Sigmoid colon (tissue), 4 donors: ENCODE results near the gene SDK1.

ENCODE experiments used
- POLR2A ChIP-seq, 2 donors: fragments of 450-650 bp; IDR thresholded peaks; one replicate each; pipeline ENCODE4 v1.6.1; 2016; ENCODE audit warnings: antibody characterized with exemption in 2 of 2, mild to moderate bottlenecking in 2 of 2, moderate library complexity in 2 of 2
- POLR2AphosphoS5 ChIP-seq, 4 donors: sonication (generic); formaldehyde crosslinking; IDR thresholded peaks; one replicate each; pipeline ENCODE4 v1.6.1; 2017; ENCODE audit warnings: antibody characterized with exemption in 4 of 4
- TF ChIP-seq, protein P1 (sequence below), 4 experiments: fragments of 450-650 bp in 3 of 4; fragments of 200-600 bp in 1 of 4; IDR thresholded peaks; one replicate each; pipeline ENCODE4 v1.5.1; 2016 to 2019; ENCODE audit warnings: antibody characterized with exemption in 4 of 4, mild to moderate bottlenecking in 3 of 4, moderate library complexity in 2 of 4

DNA sequence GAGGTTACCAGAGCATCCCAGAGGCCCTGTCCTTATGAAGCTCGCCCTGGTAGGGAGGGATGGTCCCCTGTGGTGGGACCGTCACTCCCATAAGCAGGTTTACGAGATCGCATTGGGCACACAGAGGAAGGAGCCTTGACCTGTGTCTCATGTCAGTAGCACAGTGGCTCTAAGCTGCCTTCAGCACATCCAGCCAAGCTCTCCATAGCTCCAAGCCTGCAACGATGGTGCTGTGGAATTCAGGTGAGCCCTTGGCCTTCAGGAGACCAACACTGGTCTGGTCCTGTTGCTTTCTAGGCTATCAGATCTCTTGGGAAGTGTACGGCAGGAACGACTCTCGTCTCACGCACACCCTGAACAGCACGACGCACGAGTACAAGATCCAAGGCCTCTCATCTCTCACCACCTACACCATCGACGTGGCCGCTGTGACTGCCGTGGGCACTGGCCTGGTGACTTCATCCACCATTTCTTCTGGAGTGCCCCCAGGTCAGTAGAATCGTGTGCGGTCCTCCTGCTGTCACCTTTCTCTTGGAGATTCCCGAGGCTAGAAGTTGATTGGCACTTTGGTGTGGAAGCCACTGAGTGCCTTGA is 775.7 kb downstream of the SDK1 start:
- TF ChIP-seq, protein P1, sequence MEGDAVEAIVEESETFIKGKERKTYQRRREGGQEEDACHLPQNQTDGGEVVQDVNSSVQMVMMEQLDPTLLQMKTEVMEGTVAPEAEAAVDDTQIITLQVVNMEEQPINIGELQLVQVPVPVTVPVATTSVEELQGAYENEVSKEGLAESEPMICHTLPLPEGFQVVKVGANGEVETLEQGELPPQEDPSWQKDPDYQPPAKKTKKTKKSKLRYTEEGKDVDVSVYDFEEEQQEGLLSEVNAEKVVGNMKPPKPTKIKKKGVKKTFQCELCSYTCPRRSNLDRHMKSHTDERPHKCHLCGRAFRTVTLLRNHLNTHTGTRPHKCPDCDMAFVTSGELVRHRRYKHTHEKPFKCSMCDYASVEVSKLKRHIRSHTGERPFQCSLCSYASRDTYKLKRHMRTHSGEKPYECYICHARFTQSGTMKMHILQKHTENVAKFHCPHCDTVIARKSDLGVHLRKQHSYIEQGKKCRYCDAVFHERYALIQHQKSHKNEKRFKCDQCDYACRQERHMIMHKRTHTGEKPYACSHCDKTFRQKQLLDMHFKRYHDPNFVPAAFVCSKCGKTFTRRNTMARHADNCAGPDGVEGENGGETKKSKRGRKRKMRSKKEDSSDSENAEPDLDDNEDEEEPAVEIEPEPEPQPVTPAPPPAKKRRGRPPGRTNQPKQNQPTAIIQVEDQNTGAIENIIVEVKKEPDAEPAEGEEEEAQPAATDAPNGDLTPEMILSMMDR (IDR thresholded peaks at IDR 0.05), result no peak
- TF ChIP-seq POLR2A (IDR thresholded peaks at IDR 0.05), result no peak
- TF ChIP-seq POLR2AphosphoS5 (IDR thresholded peaks at IDR 0.05), result no peak
